Stimulated activated CD8-positive, alpha-beta memory T cell treated with anti-CD3 and anti-CD28 coated beads, Interleukin-7, amount 100 ng/mL, for 1 hour (primary cell): ENCODE results near the gene SVIL.
"Not testable (repeated sequence)": the region's sequence is repeated elsewhere in the genome, so short reads cannot be mapped to it uniquely, and the experiment has no call there.

Experiments
- DNase-seq, 2 donors: peaks; one replicate each; pipeline ENCODE4 v3.0.0-alpha.2; 2020; ENCODE audit warnings: low read depth in 2 of 2

The SVIL gene

DNA sequence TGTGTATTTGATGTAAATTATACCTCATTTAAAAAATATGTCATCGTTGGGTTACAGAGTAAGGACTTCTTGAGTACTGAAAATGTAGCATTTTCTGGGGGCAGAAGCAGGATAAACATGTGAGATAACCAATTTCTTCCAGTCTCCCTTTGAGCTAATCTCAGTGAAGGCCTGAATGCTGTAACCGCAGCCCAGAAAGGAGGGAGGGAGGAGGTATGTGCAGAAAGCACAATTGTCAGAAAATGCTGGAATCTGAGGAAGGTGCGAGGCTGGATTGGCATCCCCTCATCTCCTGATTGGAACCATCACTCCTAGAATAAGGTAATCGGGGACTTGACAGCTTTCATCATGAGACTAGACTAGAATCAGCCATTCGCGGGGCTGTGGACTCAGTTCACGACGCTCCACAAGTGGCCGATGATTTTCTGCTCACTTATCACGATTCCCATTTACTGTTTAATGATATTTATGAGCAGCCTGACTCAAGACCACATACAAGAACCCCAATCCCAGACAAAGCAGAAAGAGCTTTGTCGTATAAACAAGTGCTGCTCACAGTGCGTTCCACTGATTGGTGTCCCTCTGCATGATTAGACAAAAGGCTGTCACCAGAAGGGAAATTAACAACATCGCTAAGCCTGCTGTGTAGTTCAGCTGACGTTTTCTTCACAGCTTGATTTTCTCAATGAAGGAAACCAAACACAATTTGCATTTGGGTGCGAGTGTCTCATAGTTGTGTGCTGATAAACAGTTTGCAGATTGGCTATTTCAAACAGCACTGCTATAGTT lies 93.2 kb downstream of the SVIL start:
- DNase-seq = no peak

DNA sequence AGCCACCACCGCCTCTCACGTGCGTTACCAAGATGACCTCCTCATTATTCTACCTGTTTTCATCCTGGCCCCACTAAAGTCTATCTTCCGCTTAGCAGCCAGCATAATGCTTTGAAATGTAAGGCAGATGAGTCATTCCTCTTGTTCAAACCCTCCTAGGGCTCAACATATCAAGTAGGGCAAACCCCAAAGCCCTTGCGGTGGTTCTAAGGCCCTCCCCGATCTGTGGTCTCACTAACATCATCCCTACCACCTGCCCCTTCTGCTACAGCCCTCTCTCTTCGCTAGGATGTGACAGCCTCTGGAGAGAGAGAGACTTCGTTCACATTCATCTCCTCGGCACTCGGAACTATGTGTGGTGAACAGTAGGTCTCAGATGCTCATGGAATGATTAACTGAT lies 94.8 kb downstream of the SVIL start:
- no peak for DNase-seq

DNA sequence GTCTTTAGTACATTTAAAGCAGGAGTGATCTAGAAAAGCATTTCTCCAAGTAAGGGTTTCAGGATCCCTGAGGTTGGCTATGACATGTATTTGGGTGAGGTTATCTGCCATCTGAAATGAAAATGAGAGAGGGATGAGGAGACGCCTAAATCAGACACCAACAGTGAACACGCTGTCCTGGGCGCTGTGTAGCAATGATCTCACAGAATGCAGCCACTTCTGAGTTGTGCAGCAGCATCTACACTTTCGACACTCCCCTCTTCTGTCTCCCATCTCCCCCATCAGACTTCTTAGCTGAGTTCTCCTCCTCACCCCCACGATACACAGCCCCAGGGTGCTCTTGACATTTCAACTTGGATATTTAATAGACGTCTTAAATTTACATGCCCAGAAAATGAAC lies 95.4 kb downstream of the SVIL start:
- no peak for DNase-seq

DNA sequence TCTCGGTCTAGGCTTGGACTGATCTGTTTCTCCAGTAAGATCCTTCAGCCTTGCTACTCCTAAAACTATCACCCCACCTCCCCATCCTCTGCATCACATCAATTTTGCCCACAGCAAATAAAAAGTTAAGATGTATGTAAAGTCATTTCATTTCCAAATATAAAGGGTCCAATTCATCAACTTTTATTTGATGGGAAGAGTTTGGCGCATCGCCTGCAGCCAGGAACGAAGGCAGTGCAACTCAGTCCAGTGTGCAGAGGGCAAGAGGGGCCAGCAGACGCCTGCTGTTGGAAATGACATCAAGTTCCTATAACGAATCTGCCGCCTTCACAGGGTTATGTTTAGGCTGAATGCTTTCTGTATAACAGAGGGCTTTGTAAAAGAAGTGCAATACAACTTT lies 97.0 kb downstream of the SVIL start:
- no peak for DNase-seq

- not testable (repeated sequence) for DNase-seq
Observed at GRCh38 chr10:29536691-29537090, 98.1 kb downstream of the SVIL start.

DNA sequence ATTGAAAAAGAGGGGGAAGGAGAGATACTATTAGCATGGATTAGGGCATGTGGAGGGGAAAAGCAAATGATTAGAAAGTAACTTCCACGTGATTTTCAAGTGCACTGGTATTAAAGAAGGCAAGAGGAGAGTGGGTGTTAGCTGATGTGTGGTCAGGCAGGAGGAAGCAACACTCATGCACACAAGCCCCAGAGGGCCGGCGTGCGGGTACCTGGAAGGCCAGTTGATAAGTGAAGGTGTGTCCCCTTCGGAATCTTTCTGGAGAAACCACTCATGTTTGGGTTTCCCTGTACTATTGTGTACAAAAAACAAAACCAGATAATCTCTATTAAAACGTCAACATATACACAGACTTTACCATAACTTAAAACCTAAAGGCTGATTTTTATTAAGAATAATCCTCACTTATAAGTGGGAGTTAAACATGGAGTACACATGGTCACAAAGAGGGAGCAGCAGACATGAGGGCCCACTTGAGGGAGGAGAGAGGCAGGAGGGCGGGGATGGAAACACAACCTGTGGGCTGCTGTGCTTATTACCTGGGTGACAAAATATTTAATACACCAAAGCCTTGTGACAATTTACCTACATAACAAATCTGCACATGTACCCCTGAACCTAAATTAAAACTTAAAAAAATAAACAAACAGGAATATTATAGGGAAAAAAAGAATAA lies 98.9 kb downstream of the SVIL start:
- DNase-seq = no peak

DNA sequence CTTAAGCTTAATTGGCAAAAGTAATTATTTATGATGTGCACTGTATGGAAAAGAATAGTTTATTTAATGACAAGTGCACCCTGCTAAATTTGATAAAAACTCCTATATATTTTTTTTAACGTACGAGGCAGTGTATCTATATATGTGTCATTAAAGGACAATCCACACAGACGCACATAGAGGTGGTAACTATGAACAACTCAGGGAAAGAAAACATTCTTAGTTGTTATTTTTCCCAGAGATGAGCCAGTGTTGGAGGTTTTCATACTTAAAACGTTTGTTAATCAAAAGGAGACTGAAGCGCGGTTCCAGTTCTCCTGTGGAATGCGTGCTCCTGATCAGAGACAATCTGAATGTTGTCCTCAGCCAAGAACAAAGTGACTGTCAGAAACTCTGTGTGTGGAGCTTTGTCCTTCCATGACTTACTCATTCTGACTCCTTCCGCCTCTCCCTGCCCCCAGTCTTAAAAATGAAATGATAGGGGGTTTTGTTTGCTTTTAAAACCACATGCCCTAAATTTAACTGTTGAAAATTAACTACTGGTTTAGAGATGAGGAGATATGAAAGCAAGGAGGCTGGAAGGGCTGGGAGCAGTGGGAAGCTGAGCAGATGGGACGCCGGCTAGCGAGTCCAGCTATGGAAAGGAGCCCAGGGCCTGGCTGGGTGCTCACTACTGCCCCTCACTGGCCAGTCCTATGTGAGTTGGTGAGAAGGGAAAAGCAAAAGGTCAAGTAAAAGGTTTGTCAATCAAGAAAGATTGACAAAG lies 99.6 kb downstream of the SVIL start:
- no peak for DNase-seq

GRCh38 chr10:29534590-29534989 lies 100.2 kb downstream of the SVIL start:
- no peak for DNase-seq

GRCh38 chr10:29533696-29534285 lies 101.0 kb downstream of the SVIL start:
- DNase-seq = no peak

DNA sequence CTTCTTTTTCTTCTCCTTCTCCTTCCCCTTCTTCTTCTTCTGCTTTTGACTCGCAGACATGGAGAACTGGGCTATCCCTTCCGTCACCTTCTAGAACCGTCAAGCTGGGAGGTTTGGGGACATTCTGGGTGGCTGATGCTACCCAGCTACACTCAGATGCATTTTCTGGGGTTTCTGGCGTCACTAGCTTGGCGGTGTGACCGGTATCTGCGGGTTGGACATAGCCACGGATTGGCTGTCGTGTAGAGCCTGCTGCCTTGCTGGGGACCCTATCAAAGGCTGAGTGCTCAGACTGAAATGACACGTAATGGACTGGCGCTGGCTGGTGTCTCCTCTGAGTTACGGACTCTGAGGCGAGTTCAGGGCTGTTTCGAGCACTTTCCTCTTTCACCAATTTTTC lies 101.7 kb downstream of the SVIL start:
- no peak for DNase-seq

GRCh38 chr10:29532256-29532878 lies 102.4 kb downstream of the SVIL start:
- no peak for DNase-seq

DNA sequence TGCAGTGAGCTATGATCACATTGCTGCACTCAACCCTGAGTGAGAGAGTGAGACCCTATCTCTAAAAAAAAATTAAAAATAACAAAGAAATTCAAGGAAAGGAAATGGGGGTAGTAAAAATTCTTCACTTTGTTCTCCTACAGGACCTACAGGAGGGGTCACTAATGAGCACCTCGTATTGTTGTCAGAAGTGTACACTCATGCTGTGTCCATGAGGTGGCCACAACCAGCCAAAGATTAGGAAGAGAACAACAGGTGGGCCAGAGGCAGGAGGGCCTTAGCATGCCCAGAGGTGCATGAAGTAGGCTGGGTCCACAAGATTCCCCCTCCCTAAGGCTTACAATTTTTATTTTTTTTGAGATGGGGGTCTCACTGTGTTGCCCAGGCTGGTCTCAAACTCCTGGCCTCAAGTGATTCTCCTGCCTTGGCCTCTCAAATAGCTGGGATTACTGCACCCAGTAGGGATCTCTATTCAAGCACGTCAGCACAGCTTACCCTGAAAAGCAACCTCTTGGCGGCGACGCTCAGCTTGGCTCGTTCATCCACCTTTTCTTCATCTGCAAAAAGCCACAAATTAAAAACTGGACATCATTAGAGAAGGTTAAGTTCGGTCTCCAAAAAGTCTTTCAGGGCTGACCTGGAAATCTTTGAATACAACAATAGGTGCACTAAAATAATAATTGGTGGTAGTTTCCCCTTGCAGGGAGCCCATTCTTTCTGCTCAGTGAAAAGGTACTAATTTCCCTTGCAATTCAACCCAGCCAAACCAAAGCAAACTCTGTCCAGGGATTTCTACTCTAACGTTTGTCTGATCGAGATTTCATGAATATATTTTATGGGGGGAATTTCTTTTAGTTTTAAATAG lies 104.4 kb downstream of the SVIL start:
- DNase-seq = no peak

DNA sequence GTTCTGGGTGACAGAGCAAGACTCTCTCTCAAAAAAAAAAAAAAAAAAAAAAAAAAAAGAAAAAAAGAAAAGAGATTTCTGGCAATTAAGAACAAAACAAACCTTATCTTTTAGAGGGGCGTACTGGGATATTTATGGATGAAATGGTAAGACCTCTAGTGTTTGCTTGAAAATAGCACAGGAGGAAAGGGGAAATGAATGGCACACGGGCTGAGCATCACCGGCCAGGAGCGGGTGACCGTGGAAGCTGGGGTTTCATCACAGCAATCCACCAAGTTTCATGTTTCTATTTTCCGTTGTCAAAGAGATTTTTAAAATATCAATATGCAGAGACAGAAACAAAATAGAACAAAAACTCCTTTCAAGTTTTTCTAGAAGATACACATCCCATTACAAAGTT lies 105.6 kb downstream of the SVIL start:
- DNase-seq = no peak

DNA sequence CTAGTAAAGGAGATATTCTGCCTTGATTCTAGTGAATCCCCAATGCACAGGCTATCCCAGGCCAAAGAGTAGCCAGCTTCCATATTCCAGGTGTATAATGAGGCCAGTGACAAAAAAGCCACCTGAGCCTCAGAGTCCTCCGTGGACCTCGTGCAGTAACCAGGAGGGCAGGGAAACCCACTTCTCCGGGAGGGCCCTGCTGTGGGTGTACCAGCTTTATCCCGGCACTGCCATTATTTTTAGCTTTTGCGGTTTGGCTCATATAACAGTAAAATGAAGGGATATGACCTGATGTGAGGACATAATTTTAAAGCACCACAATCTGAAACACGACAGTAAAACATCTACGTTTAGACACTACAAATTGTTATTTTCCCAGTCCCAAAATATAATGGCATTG lies 109.0 kb downstream of the SVIL start:
- no peak for DNase-seq

DNA sequence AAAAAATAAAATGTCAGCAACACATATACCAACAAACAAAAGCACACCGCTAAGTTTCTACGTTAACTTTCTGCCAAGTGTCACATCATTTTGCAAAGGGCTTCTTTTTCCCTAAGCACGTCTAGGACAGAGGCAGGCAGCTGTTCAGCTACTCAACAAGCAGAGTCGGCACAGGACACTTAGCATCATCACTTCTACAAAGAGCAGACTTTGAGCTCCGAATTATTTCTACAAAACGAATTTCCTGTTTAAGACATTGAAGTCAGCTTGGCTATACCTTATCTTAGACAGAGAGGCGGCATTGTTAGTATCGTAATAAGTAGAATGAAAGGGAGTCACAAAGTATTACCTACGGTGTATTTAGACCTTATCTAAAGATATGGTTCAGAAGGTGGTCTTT lies 110.1 kb downstream of the SVIL start:
- no peak for DNase-seq

DNA sequence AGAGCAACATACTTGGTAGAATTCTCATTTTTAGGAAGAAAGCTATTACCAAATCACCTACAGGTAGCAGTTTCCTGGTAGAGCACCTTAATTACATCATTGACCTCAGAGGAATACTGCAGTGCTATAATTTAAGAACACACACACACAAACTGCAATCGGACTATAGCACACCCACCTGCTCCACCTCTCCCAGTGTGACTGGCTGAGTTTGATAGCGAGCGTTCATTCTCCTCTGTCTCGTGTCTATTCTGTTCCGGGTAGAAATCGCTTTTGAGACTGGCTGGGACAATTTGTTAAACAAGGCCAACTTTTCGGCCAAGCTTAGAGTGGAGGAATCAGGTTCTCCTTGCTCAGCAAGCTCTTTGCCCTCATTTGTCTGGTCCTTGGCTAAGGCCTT lies 110.5 kb downstream of the SVIL start:
- no peak for DNase-seq

DNA sequence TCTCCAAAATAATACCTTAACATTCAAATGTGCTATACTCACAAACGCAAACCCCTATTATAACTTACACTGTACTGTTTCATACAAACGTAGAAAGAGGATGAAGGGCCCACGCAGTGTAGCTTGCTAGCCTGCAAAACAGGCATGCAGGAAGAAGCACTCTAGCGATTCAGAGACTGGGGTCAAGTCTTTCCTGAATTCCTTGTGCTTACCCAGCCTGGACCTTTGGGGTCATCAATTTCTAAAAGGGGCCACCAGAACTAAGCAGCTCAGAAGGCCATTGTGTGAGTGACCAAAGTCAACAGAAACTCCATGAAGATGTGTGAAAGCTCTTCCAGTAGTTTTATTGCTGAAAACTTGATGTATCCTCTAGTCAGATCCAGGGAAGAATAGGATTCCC lies 111.9 kb downstream of the SVIL start:
- DNase-seq = no peak

- DNase-seq = no peak
Observed at GRCh38 chr10:29522061-29522855, 112.5 kb downstream of the SVIL start.

GRCh38 chr10:29519659-29520058 lies 115.1 kb downstream of the SVIL start:
- DNase-seq = no peak

DNA sequence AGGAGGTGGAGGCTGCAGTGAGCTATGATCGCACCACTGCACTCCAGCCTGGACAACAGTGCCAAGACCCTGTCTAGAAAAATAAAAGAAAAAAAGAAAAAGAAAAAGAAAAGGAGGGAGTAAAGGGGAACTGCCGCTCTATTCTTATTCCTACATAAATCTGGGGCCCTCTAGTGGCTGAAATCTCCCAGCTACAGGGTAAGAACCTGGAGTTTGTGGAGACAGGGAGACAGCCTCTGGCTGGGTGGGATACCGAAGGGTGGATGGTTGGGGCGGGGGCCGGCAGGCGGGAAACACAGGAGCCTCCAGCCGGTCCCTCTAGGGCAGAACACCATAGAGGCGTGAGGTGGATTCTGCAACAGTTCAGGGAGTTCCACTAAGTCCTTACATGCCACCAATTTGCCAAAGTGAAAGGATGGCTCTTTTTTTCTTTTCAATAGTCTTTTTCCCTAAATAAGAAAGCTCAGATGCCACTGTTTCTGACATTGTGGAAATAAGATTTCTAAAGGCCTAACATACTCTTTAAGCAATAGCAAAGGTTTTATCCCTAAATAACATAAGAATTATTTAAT lies 117.3 kb downstream of the SVIL start:
- DNase-seq = no peak
